ENCODE results near the gene CLIP2.

The CLIP2 gene

GRCh38 chr7:74354009-74354408 lies 64.8 kb downstream of the CLIP2 start:
- no peak overlapping the region for H3K4me3 ChIP-seq (ENCODE audit: low read depth, low read length)
- TF ChIP-seq MYC (IDR thresholded peaks at IDR 0.05; ENCODE audit: low read depth, low read length), result no peak
- no peak for TF ChIP-seq MAX (IDR thresholded peaks at IDR 0.05; ENCODE audit: low read depth, low read length)
- no peak for TF ChIP-seq CTCF (IDR thresholded peaks at IDR 0.05; ENCODE audit: low read depth, low read length)
- TF ChIP-seq POLR2A (IDR thresholded peaks at IDR 0.05; ENCODE audit: extremely low read depth, insufficient read length), result no peak
- DNase-seq (ENCODE audit: low read depth), result no peak

- peak; percentile 42 for DNase-seq (ENCODE audit: low read depth)
- TF ChIP-seq POLR2A (IDR thresholded peaks at IDR 0.05; ENCODE audit: extremely low read depth, insufficient read length) (no peak), MYC (IDR thresholded peaks at IDR 0.05; ENCODE audit: low read depth, low read length) (no peak), CTCF (IDR thresholded peaks at IDR 0.05; ENCODE audit: low read depth, low read length) (no peak), MAX (IDR thresholded peaks at IDR 0.05; ENCODE audit: low read depth, low read length) (no peak)
- no peak overlapping the region for H3K4me3 ChIP-seq (ENCODE audit: low read depth, low read length)
Observed at GRCh38 chr7:74355091-74355490, 65.9 kb downstream of the CLIP2 start.

GRCh38 chr7:74356589-74357315 lies 67.5 kb downstream of the CLIP2 start:
- DNase-seq (ENCODE audit: low read depth), result no peak
- H3K4me3 ChIP-seq (ENCODE audit: low read depth, low read length), result no peak overlapping the region
- TF ChIP-seq MAX (IDR thresholded peaks at IDR 0.05; ENCODE audit: low read depth, low read length), result no peak
- no peak for TF ChIP-seq MYC (IDR thresholded peaks at IDR 0.05; ENCODE audit: low read depth, low read length)
- no peak for TF ChIP-seq CTCF (IDR thresholded peaks at IDR 0.05; ENCODE audit: low read depth, low read length)
- TF ChIP-seq POLR2A (IDR thresholded peaks at IDR 0.05; ENCODE audit: extremely low read depth, insufficient read length), result no peak

GRCh38 chr7:74360008-74360407 lies 70.8 kb downstream of the CLIP2 start:
- DNase-seq (ENCODE audit: low read depth), result no peak
- no peak for TF ChIP-seq POLR2A (IDR thresholded peaks at IDR 0.05; ENCODE audit: extremely low read depth, insufficient read length)
- no peak for TF ChIP-seq MYC (IDR thresholded peaks at IDR 0.05; ENCODE audit: low read depth, low read length)
- TF ChIP-seq MAX (IDR thresholded peaks at IDR 0.05; ENCODE audit: low read depth, low read length), result no peak
- no peak for TF ChIP-seq CTCF (IDR thresholded peaks at IDR 0.05; ENCODE audit: low read depth, low read length)
- H3K4me3 ChIP-seq (ENCODE audit: low read depth, low read length), result no peak overlapping the region

GRCh38 chr7:74362266-74362665 lies 73.1 kb downstream of the CLIP2 start:
- no peak for DNase-seq (ENCODE audit: low read depth)
- TF ChIP-seq CTCF (IDR thresholded peaks at IDR 0.05; ENCODE audit: low read depth, low read length), result no peak
- TF ChIP-seq MAX (IDR thresholded peaks at IDR 0.05; ENCODE audit: low read depth, low read length), result no peak
- no peak for TF ChIP-seq POLR2A (IDR thresholded peaks at IDR 0.05; ENCODE audit: extremely low read depth, insufficient read length)
- TF ChIP-seq MYC (IDR thresholded peaks at IDR 0.05; ENCODE audit: low read depth, low read length), result no peak
- no peak overlapping the region for H3K4me3 ChIP-seq (ENCODE audit: low read depth, low read length)

Data from NB4 (cell line).